HCT116 (cell line): Measurements from ENCODE around the gene ALAS1.

Source experiments
- CBX3 ChIP-seq: IDR thresholded peaks from 2 replicates; pipeline ENCODE4 v1.6.1; 2012; ENCODE audit warnings: low read depth
- CTCF ChIP-seq, 3 experiments: fragments of 200-600 bp in 1 of 3; sonication (generic) in 1 of 3; IDR thresholded peaks in 2 of 3; conservative IDR thresholded peaks in 1 of 3; 2 replicates each; pipeline ENCODE4 v1.5.1; 2012 to 2017; ENCODE audit warnings: low read depth in 2 of 3, low read length in 2 of 3, antibody characterized with exemption in 1 of 3, borderline replicate concordance in 1 of 3, control low read depth in 1 of 3, mild to moderate bottlenecking in 1 of 3, mixed read lengths in 1 of 3, mixed run types in 1 of 3, moderate library complexity in 1 of 3; ENCODE audit not compliant: insufficient read depth in 1 of 3
- EGR1 ChIP-seq: IDR thresholded peaks from 2 replicates; pipeline ENCODE4 v1.6.1; 2012; ENCODE audit warnings: low read depth
- EZH2 ChIP-seq: fragments of 200-600 bp; sonication (generic); IDR thresholded peaks from 2 replicates; pipeline ENCODE4 v1.6.1; 2017; ENCODE audit warnings: antibody characterized with exemption, mixed run types
- FOSL1 ChIP-seq: IDR thresholded peaks from 2 replicates; pipeline ENCODE4 v1.6.1; 2012; ENCODE audit warnings: low read depth
- MAX ChIP-seq: IDR thresholded peaks from 2 replicates; pipeline ENCODE4 v1.6.1; 2012
- POLR2A ChIP-seq: IDR thresholded peaks from 2 replicates; pipeline ENCODE4 v1.7.0; 2011; ENCODE audit warnings: borderline replicate concordance; ENCODE audit not compliant: insufficient read depth, insufficient read length; ENCODE audit errors: extremely low read depth
- SP1 ChIP-seq: IDR thresholded peaks from 2 replicates; pipeline ENCODE4 v1.6.1; 2012; ENCODE audit warnings: low read depth
- ZBTB33 ChIP-seq: IDR thresholded peaks from 2 replicates; pipeline ENCODE4 v1.6.1; 2011; ENCODE audit warnings: mild to moderate bottlenecking, low read length, moderate library complexity; ENCODE audit not compliant: insufficient replicate concordance; ENCODE audit errors: extremely low read depth
- TF ChIP-seq, protein P1 (sequence below): IDR thresholded peaks from 2 replicates; pipeline ENCODE4 v1.6.1; 2012
- TF ChIP-seq, protein P2 (sequence below): IDR thresholded peaks from 2 replicates; pipeline ENCODE4 v1.6.1; 2012; ENCODE audit warnings: low read depth

DNA sequence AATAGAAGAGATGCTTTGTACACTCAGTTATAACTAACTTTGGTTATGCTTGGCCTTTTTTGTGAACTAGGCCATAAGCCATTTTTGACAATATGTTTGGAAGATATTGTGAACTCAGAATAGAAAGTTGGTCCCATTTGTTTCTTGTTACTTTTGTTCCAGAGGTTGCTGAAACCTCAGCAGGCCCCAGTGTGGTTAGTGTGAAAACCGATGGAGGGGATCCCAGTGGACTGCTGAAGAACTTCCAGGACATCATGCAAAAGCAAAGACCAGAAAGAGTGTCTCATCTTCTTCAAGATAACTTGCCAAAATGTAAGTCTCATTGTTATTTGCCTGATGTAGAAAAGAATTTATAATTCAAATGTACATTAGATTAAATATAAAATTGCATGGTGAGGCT lies 5.7 kb downstream of the ALAS1 start:
- no peak for TF ChIP-seq CTCF (IDR thresholded peaks at IDR 0.05 in 2 of 3, conservative IDR thresholded peaks at IDR 0.05 in 1 of 3; ENCODE audit: borderline replicate concordance in 1 of 3, insufficient read depth in 1 of 3, low read depth in 2 of 3, low read length in 2 of 3)
- no peak for TF ChIP-seq ZBTB33
- TF ChIP-seq POLR2A: no peak
- TF ChIP-seq, protein P1, sequence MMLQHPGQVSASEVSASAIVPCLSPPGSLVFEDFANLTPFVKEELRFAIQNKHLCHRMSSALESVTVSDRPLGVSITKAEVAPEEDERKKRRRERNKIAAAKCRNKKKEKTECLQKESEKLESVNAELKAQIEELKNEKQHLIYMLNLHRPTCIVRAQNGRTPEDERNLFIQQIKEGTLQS: no peak
- no peak for TF ChIP-seq FOSL1
- no peak for TF ChIP-seq EZH2
- no peak for TF ChIP-seq MAX
- no peak for TF ChIP-seq EGR1
- TF ChIP-seq, protein P2, sequence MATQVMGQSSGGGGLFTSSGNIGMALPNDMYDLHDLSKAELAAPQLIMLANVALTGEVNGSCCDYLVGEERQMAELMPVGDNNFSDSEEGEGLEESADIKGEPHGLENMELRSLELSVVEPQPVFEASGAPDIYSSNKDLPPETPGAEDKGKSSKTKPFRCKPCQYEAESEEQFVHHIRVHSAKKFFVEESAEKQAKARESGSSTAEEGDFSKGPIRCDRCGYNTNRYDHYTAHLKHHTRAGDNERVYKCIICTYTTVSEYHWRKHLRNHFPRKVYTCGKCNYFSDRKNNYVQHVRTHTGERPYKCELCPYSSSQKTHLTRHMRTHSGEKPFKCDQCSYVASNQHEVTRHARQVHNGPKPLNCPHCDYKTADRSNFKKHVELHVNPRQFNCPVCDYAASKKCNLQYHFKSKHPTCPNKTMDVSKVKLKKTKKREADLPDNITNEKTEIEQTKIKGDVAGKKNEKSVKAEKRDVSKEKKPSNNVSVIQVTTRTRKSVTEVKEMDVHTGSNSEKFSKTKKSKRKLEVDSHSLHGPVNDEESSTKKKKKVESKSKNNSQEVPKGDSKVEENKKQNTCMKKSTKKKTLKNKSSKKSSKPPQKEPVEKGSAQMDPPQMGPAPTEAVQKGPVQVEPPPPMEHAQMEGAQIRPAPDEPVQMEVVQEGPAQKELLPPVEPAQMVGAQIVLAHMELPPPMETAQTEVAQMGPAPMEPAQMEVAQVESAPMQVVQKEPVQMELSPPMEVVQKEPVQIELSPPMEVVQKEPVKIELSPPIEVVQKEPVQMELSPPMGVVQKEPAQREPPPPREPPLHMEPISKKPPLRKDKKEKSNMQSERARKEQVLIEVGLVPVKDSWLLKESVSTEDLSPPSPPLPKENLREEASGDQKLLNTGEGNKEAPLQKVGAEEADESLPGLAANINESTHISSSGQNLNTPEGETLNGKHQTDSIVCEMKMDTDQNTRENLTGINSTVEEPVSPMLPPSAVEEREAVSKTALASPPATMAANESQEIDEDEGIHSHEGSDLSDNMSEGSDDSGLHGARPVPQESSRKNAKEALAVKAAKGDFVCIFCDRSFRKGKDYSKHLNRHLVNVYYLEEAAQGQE: no peak
- no peak for TF ChIP-seq SP1
- TF ChIP-seq CBX3: no peak
